Measurements from ENCODE around the gene ACVR2A.

ACVR2A gene

GRCh38 chr2:147844697-147845410 is at the start of gene ACVR2A:
TSS of gene ACVR2A (plus strand) at chr2:147845029. CDS start at chr2:147845153, 124 bp downstream.
- Mint-ChIP-seq H3K4me1 (peaks cover 48% of the 10 kb centered on the region), H3K4me3 (peak within 1 kb of the TSS; percentile 91), H3K27ac (peak within 1 kb of the TSS; percentile 96), H3K27me3 (peaks cover 2% of the 10 kb centered on the region), H3K36me3 (no peaks in the 10 kb centered on the region), H3K9me3 (no peaks in the 10 kb centered on the region)

GRCh38 chr2:147800316-147800715 is 44.5 kb upstream of the ACVR2A start:
- Mint-ChIP-seq H3K4me1 (peaks cover 11% of the 10 kb centered on the region), H3K27ac (no peak overlapping the region), H3K4me3 (no peak overlapping the region), H3K9me3 (no peaks in the 10 kb centered on the region), H3K27me3 (no peaks in the 10 kb centered on the region), H3K36me3 (no peaks in the 10 kb centered on the region)

- Mint-ChIP-seq H3K4me3 (no peak overlapping the region), H3K9me3 (no peaks in the 10 kb centered on the region), H3K27me3 (no peaks in the 10 kb centered on the region), H3K36me3 (no peaks in the 10 kb centered on the region), H3K27ac (no peak overlapping the region), H3K4me1 (no peaks in the 10 kb centered on the region)
Observed at GRCh38 chr2:147806846-147807245, 38.0 kb upstream of the ACVR2A start.

GRCh38 chr2:147808520-147808919 is 36.3 kb upstream of the ACVR2A start:
- Mint-ChIP-seq H3K4me3 (no peak overlapping the region), H3K9me3 (no peaks in the 10 kb centered on the region), H3K27ac (no peak overlapping the region), H3K36me3 (no peaks in the 10 kb centered on the region), H3K4me1 (no peaks in the 10 kb centered on the region), H3K27me3 (no peaks in the 10 kb centered on the region)

- H3K4me1 Mint-ChIP-seq: no peaks in the 10 kb centered on the region
- H3K4me3 Mint-ChIP-seq: no peak overlapping the region
- H3K27me3 Mint-ChIP-seq: no peaks in the 10 kb centered on the region
- no peak overlapping the region for H3K27ac Mint-ChIP-seq
- no peaks in the 10 kb centered on the region for H3K9me3 Mint-ChIP-seq
- H3K36me3 Mint-ChIP-seq: no peaks in the 10 kb centered on the region
Observed at GRCh38 chr2:147810883-147811765, 33.7 kb upstream of the ACVR2A start.

GRCh38 chr2:147818741-147819140 is 26.1 kb upstream of the ACVR2A start:
- peaks cover 13% of the 10 kb centered on the region for H3K9me3 Mint-ChIP-seq
- peaks cover 4% of the 10 kb centered on the region for H3K36me3 Mint-ChIP-seq
- H3K4me3 Mint-ChIP-seq: no peak overlapping the region
- no peaks in the 10 kb centered on the region for H3K4me1 Mint-ChIP-seq
- peaks cover 2% of the 10 kb centered on the region for H3K27me3 Mint-ChIP-seq
- H3K27ac Mint-ChIP-seq: no peak overlapping the region

- no peak overlapping the region for H3K4me3 Mint-ChIP-seq
- H3K36me3 Mint-ChIP-seq: peaks cover 4% of the 10 kb centered on the region
- no peaks in the 10 kb centered on the region for H3K27me3 Mint-ChIP-seq
- peaks cover 13% of the 10 kb centered on the region for H3K9me3 Mint-ChIP-seq
- H3K4me1 Mint-ChIP-seq: no peaks in the 10 kb centered on the region
- H3K27ac Mint-ChIP-seq: no peak overlapping the region
Observed at GRCh38 chr2:147824620-147825019, 20.2 kb upstream of the ACVR2A start.

GRCh38 chr2:147826278-147827087 is 18.3 kb upstream of the ACVR2A start:
- peaks cover 13% of the 10 kb centered on the region for H3K9me3 Mint-ChIP-seq
- H3K27me3 Mint-ChIP-seq: no peaks in the 10 kb centered on the region
- H3K36me3 Mint-ChIP-seq: peaks cover 4% of the 10 kb centered on the region
- H3K27ac Mint-ChIP-seq: no peak overlapping the region
- no peaks in the 10 kb centered on the region for H3K4me1 Mint-ChIP-seq
- H3K4me3 Mint-ChIP-seq: no peak overlapping the region

- H3K36me3 Mint-ChIP-seq: peaks cover 4% of the 10 kb centered on the region
- no peaks in the 10 kb centered on the region for H3K4me1 Mint-ChIP-seq
- H3K9me3 Mint-ChIP-seq: peaks cover 13% of the 10 kb centered on the region
- no peak overlapping the region for H3K4me3 Mint-ChIP-seq
- no peaks in the 10 kb centered on the region for H3K27me3 Mint-ChIP-seq
- no peak overlapping the region for H3K27ac Mint-ChIP-seq
Observed at GRCh38 chr2:147827088-147827375, 17.8 kb upstream of the ACVR2A start.

- no peaks in the 10 kb centered on the region for H3K27me3 Mint-ChIP-seq
Observed at GRCh38 chr2:147829106-147829505, 15.7 kb upstream of the ACVR2A start.

GRCh38 chr2:147836099-147836498 is 8.7 kb upstream of the ACVR2A start:
- Mint-ChIP-seq H3K27ac (no peak overlapping the region), H3K4me1 (peaks cover 4% of the 10 kb centered on the region), H3K4me3 (no peak overlapping the region), H3K36me3 (no peaks in the 10 kb centered on the region), H3K27me3 (peaks cover 13% of the 10 kb centered on the region), H3K9me3 (no peaks in the 10 kb centered on the region)

More at GRCh38 chr2:147829106-147829505, 15.7 kb upstream of the ACVR2A start:
- Mint-ChIP-seq H3K36me3 (no peaks in the 10 kb centered on the region), H3K4me3 (no peak overlapping the region), H3K9me3 (no peaks in the 10 kb centered on the region), H3K27ac (no peak overlapping the region), H3K4me1 (no peaks in the 10 kb centered on the region)

GRCh38 chr2:147843391-147843863 is 1.4 kb upstream of the ACVR2A start:
- H3K27me3 Mint-ChIP-seq: peaks cover 2% of the 10 kb centered on the region
- H3K36me3 Mint-ChIP-seq: no peaks in the 10 kb centered on the region
- H3K27ac Mint-ChIP-seq: peak overlapping the region; percentile 61
- peaks cover 47% of the 10 kb centered on the region for H3K4me1 Mint-ChIP-seq
- H3K4me3 Mint-ChIP-seq: peak overlapping the region; percentile 91
- no peaks in the 10 kb centered on the region for H3K9me3 Mint-ChIP-seq

GRCh38 chr2:147843864-147844696 is 749 bp upstream of the ACVR2A start:
- Mint-ChIP-seq H3K36me3 (no peaks in the 10 kb centered on the region), H3K27ac (peak overlapping the region; percentile 89), H3K27me3 (peaks cover 2% of the 10 kb centered on the region), H3K4me3 (peak overlapping the region; percentile 91), H3K4me1 (peaks cover 48% of the 10 kb centered on the region), H3K9me3 (no peaks in the 10 kb centered on the region)

GRCh38 chr2:147845411-147845971 is 662 bp downstream of the ACVR2A start:
- Mint-ChIP-seq H3K9me3 (no peaks in the 10 kb centered on the region), H3K4me3 (peak overlapping the region; percentile 91), H3K36me3 (peaks cover 1% of the 10 kb centered on the region), H3K4me1 (peaks cover 54% of the 10 kb centered on the region), H3K27ac (peak overlapping the region; percentile 96), H3K27me3 (peaks cover 2% of the 10 kb centered on the region)
